NCI-H128 (cell line): ENCODE results near the gene PTPRS.
"Not testable (repeated sequence)": the region's sequence is repeated elsewhere in the genome, so short reads cannot be mapped to it uniquely, and the experiment has no call there.

ENCODE experiments used
- DNase-seq: peaks from one replicate; lab custom pipeline; 2025; ENCODE audit not compliant: unreplicated experiment; lab: John Stamatoyannopoulos, UW

The PTPRS gene

DNA sequence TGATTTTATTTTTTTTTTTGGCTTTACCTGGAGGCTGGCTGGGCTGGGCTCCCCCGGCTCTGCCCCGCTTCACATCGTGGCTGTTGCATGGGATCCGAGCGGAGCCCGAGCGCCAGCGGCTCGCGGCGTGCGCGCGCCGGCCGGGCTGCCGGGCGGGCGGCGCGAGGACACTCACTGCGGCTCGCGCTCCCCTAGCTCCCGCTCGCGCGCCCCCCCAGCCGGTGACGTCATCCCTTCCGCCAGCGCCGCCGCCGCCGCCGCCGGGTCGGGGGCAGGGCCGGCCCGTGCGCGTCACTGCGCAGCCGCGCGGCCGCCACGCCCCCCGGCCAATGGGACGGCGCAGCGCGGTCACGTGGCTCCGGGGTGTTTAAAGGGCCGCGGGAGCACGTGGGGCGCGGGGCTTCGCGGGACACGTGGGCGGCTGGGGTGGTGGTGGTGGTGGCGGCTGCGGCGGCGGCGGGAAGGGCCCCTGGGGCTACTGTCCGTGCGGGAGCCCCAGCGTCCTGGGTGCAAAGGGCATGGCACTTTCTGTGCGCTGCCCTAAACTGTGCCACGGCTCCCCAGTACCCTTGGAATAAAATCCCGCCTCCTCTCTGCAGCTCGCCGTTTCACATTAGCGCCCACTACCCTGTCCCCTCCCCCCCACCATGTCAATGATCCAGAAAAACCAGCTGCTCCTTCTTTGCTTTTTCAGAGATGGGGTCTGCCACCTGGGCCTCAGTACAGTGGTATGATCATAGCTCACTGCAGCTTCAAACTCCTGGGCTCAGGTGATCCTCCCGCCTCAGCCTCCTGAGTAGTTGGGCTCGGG, at the start of gene PTPRS:
Gene PTPRS, minus strand, starts transcription at position 176 of the 811 bp plus-strand sequence. CDS start 54,672 bp downstream, outside the sequence.
- DNase-seq: peak; percentile 78

GRCh38 chr19:5389353-5389752, 48.7 kb upstream of the PTPRS start:
- no peak for DNase-seq

DNA sequence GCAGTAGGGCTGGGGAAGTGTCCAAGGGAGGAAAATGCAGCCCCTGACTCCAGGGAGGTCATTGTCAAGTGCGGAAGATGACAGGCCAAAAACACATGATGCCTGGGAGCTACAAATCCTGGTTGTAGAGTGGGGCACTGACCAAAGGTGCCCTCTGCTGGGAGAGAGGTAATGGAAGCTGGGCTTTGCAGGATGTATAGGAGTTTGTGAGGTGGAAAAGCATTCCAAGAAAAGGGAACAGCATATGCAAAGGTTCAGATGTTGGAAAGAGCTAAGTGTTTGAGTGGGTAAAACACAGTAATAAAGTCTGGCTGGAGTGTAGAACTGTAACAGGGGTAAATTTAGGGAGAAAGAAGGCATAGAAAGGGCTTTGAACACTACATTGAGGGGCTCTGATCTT, 46.9 kb upstream of the PTPRS start:
- no peak for DNase-seq

- no peak for DNase-seq
These were observed 46.2 kb upstream of the PTPRS start for GRCh38 chr19:5386841-5387240.

DNA sequence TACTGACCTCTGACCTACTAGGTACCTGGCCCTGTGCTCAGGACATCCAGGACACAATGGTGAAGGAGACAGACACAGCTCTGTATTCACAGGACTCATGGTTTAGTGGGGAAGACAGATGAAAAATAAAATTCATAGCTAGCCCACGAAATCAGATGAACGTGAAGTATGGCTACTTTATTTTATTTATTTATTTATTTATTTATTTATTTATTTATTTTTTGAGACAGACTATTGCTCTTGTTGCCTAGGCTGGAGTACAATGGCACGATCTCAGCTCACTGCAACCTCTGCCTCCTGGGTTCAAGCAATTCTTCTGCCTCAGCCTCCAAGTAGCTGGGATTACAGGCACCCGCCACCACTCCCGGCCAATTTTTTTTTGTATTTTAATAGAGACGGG, 40.6 kb upstream of the PTPRS start:
- not testable (repeated sequence) for DNase-seq

- no peak for DNase-seq
These were observed 39.8 kb upstream of the PTPRS start for GRCh38 chr19:5380215-5380919.

DNA sequence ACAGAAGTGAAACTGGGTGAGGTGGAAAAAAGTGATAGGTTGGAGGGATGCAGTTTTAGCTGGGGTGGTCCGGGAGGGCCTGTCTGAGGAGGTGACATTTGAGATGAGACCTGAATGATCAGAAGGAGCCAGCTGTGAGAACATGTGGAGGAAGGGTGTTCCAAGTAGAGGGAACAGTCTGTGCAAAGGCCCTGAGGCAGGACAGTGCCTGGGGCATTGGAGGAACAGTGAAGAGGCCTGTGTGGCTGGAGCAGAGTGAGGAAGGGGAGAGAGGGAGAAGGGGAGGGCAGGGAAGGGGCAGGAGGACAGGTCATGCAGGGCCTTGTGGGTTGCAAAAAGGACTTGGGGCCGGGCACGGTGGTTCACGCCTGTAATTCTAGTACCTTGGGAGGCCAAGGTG, 36.3 kb upstream of the PTPRS start:
- no peak for DNase-seq

DNA sequence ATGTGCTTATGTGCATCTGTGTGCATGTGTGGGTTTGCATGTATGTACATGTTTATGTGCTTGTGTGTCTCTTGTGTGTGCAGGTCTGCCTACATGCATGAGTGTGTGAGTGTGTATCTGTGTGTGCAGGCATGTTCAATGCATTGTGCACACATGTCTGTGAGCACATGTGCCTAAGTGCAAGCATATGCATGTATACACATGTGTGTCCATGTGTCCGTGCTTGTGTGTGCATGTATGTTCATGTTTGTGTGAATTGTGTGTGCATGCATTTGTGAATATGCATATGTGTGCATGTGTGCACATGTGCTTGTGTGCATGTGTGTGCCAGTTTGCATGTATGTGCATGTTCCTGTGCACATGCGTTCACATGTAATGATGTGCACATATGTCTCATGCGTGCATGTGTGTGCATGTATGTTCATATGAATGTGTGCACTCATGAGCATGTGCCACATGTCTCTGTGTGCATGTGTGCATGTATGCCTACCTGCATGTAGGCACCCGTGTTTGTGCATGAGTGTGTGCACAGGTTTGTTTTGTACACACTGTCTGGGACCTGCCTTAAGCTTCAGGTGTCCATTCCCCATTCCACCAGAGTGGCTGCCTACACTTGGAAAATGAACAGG, 32.1 kb upstream of the PTPRS start:
- no peak for DNase-seq

- DNase-seq: no peak
These were observed 29.4 kb upstream of the PTPRS start for GRCh38 chr19:5369962-5370367.

DNA sequence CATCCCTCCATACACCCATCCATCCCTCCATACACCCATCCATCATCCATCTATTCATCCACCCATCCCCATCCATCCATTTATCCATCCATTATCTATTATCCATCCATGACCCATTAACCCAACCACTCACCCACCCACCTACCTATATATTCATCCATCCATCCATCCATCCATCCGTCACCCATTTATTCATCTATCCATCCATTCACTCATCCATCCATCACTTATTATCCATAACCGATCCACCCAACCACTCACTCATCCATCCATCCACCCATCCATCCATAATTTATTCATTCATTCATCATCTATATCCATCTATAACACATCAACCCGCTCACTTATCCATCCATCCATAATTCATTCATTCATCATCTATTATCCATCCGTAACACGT, 28.7 kb upstream of the PTPRS start:
- no peak for DNase-seq

- no peak for DNase-seq
These were observed 27.0 kb upstream of the PTPRS start for GRCh38 chr19:5367530-5368133.

- no peak for DNase-seq
These were observed 25.3 kb upstream of the PTPRS start for GRCh38 chr19:5365905-5366304.

DNA sequence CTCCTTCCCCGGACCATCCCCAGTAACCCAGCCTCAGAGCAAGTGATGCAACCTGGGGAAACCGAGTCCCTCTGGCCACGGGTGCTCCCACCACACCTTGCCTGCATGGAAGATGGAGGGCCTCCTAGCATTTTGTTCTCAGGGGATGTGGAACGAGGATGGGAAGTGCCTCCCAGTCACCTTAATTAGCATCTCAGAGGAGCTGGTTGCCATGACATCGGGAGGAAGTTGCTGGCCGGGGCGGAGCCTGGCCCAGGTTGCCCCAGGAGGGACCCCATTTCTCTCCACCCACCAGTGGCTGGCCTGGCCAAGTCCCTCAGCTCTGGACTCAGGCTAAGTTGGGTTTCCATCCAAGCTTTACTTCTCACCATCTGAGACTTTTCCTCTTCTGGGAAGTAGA, 24.1 kb upstream of the PTPRS start:
- no peak for DNase-seq

DNA sequence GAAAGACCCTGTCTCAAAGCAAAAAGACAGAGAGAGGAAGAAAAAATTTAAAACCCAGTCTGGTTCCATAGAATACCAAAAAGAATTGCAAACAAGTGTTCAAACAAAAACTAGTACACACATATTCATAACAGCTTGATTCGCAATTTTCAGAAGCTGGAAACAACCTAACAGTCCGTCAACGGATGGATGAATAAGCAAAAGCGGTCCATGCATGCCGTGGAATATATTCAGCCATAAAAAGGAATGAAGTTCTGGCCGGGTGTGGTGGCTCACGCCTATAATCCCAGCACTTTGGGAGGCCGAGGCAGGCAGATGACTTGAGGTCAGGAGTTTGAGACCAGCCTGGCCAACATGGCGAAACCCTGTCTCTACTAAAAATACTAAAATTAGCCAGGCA, 21.2 kb upstream of the PTPRS start:
- DNase-seq: not testable (repeated sequence)

GRCh38 chr19:5361407-5361806, 20.8 kb upstream of the PTPRS start:
- no peak for DNase-seq

DNA sequence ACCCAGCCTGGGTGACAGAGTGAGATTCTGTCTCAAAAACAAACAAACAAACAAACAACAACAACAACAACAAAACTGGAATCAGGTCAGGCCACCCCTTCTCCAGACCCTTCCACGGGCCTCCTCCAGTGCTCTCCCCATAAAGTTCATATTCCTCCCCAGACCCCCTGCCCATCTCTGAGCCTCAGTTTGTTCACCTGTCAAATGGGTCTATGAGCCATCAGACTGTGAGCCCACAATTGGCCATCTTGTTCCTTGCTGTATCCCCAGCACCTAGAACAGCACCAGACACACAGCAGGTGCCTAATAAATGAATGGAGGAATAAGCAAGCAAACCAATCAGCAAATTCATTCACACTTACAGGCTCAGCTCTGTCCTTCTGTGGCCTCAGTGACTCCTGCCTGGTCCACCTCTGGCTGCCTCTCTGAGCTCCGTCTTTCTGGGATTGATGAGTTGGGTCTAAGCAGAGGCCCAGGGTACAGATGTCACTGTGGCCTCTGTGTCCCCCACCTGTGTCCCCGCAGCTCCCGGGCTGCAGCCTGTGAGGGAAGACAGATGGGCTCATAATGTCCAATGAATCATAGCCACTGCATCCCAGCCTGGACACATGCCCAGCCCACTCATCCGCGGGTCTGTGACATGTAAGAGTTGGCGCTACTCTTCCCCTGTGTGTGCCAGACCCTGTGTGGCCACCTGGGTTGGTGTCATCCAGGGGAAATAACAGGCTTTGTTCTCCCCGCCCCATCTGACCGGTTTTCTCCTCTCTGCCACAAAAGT, 19.6 kb upstream of the PTPRS start:
- no peak for DNase-seq

DNA sequence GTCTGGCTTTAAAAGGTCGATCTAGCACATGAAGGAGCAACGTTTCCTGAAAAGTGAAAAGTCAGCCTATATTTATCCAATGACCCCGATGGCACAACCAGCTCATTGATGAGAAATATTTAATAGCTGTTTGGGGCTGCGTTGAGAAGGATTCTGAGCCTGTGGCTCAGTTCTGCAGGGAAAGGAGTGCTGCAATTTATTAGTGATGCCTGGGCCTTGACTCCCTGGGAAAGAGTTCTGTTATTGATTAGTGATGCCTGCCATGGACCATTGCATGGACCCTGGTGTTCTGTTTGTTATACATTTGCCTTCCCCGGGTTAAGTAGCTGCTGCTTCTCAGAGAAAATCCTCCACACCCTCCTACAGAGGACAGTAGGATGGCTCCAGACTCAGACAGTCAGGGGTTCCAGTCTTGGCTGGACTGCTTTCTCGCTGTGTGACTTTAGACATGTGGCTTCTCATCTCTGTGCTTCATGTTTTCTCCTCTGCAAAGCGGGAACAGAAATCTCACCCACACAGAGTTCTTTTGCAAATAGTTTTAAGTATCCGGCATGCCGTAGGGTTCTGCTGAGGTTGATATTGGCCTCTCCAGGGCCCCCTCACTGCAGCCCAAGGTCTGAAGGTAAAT, 17.7 kb upstream of the PTPRS start:
- no peak for DNase-seq

- DNase-seq: no peak
These were observed 17.0 kb upstream of the PTPRS start for GRCh38 chr19:5357584-5357983.

GRCh38 chr19:5356918-5357317, 16.3 kb upstream of the PTPRS start:
- no peak for DNase-seq

GRCh38 chr19:5356428-5356827, 15.8 kb upstream of the PTPRS start:
- no peak for DNase-seq
